Cardiac fibroblast (primary cell): ENCODE data around the gene HAUS8.
"Not testable (repeated sequence)": the region's sequence is repeated elsewhere in the genome, so short reads cannot be mapped to it uniquely, and the experiment has no call there.

ENCODE experiments used
- DNase-seq, 2 donors: peaks; one replicate each; pipeline versions ENCODE4 v3.0.0 to v3.0.0-alpha.2; 2010; ENCODE audit warnings: low read depth in 2 of 2
- H3K4me3 ChIP-seq, 2 donors: replicated peaks in 1 of 2; 1 replicate in 1 of 2; 2 replicates in 1 of 2; pipeline ENCODE4 v1.5.1; 2011; ENCODE audit warnings: low read depth in 2 of 2, low read length in 2 of 2, mild to moderate bottlenecking in 2 of 2, moderate library complexity in 1 of 2
- CTCF ChIP-seq: IDR thresholded peaks from one replicate; pipeline ENCODE4 v1.5.1; 2011; ENCODE audit warnings: low read depth, mild to moderate bottlenecking, low read length, inconsistent platforms

Gene HAUS8

GRCh38 chr19:17026706-17027534 lies 48.3 kb downstream of the HAUS8 start, which contains the start of gene CPAMD8:
CPAMD8 (minus strand) TSS chr19:17026810; CDS start chr19:17026642, 168 bp downstream.
- no peak for TF ChIP-seq CTCF
- no peak for DNase-seq
- H3K4me3 ChIP-seq = no peak within 1 kb of the TSS

- no peak for TF ChIP-seq CTCF
- H3K4me3 ChIP-seq = no peak overlapping the region
- DNase-seq = no peak
These were observed 49.1 kb downstream of the HAUS8 start for GRCh38 chr19:17025991-17026658.

- TF ChIP-seq CTCF = no peak
- no peak overlapping the region for H3K4me3 ChIP-seq
- no peak for DNase-seq
These were observed 49.9 kb downstream of the HAUS8 start for GRCh38 chr19:17025361-17025760.

- DNase-seq, H3K4me3 ChIP-seq: not testable (repeated sequence)
These were observed 50.3 kb downstream of the HAUS8 start for GRCh38 chr19:17024941-17025340.

- no peak overlapping the region for H3K4me3 ChIP-seq
- no peak for TF ChIP-seq CTCF
- DNase-seq = no peak
These were observed 51.4 kb downstream of the HAUS8 start for GRCh38 chr19:17023805-17024204.

- TF ChIP-seq CTCF = no peak
- no peak for DNase-seq
These were observed 52.5 kb downstream of the HAUS8 start for GRCh38 chr19:17022738-17023137.

GRCh38 chr19:17021793-17022590 lies 53.3 kb downstream of the HAUS8 start:
- H3K4me3 ChIP-seq = no peak overlapping the region
- TF ChIP-seq CTCF = no peak
- peak; percentile 71 to 87 for DNase-seq

More at GRCh38 chr19:17022738-17023137, 52.5 kb downstream of the HAUS8 start:
- H3K4me3 ChIP-seq = no peak overlapping the region
